Esophagus squamous epithelium (tissue), 5 donors: ENCODE measurements around the gene RASA3. TPM values are rescaled to one million over a fixed set of nuclear protein-coding genes. Genes with fewer than 3 reads are reported as not detected.
A peak's percentile ranks its signal among the peaks of the same experiment; 100 is the strongest.

Source experiments
- DNase-seq: peaks from one replicate; lab custom pipeline; 2025; lab: John Stamatoyannopoulos, UW
- H3K27ac ChIP-seq, 4 donors: fragments of 200-600 bp; sonication (generic); one replicate each; pipeline ENCODE4 v1.5.1; 2016 to 2019; ENCODE audit warnings: mild to moderate bottlenecking in 1 of 4
- H3K27me3 ChIP-seq, 4 donors: fragments of 200-600 bp; sonication (generic); 1 replicate in 3 of 4; 2 replicates in 1 of 4; pipeline versions ENCODE4 v1.5.1 to v1.6.0; 2017 to 2021; ENCODE audit warnings: antibody characterized with exemption in 1 of 4
- H3K36me3 ChIP-seq, 3 donors: fragments of 200-600 bp; sonication (generic); one replicate each; pipeline ENCODE4 v1.5.1; 2016 to 2019
- H3K4me1 ChIP-seq, 3 donors: fragments of 200-600 bp; sonication (generic); one replicate each; pipeline ENCODE4 v1.5.1; 2017 to 2019
- H3K4me3 ChIP-seq, 4 donors: fragments of 200-600 bp; sonication (generic); 1 replicate in 3 of 4; 2 replicates in 1 of 4; pipeline ENCODE4 v1.5.1; 2016 to 2019; ENCODE audit warnings: mild to moderate bottlenecking in 2 of 4, moderate library complexity in 1 of 4
- H3K9me3 ChIP-seq, 3 donors: fragments of 200-600 bp; sonication (generic); one replicate each; pipeline ENCODE4 v1.5.1; 2016 to 2019
- CTCF ChIP-seq, 6 experiments: fragments of 450-650 bp in 4 of 6; fragments of 200-600 bp in 2 of 6; sonication (generic) in 2 of 6; IDR thresholded peaks; one replicate each; pipeline ENCODE4 v1.5.1; 2016 to 2019; ENCODE audit warnings: antibody characterized with exemption in 6 of 6, mild to moderate bottlenecking in 4 of 6, moderate library complexity in 4 of 6
- POLR2A ChIP-seq, 4 donors: fragments of 450-650 bp; IDR thresholded peaks; one replicate each; pipeline ENCODE4 v1.6.1; 2017; ENCODE audit warnings: antibody characterized with exemption in 4 of 4, mild to moderate bottlenecking in 4 of 4, moderate library complexity in 3 of 4
- WGBS, 2 donors: methylation state at CpG; one replicate each; pipeline ENCODE4 v1.1.5; 2018; 5-methylcytosine and 5-hydroxymethylcytosine counted together
- intact Hi-C: fragments of 100-400 bp; cut with DNase I; formaldehyde crosslinking; loops from one replicate; pipeline ENCODE4 v1.15.0; 2022
- total RNA-seq, 4 donors: library from RNA; depleted of rRNA; stranded (reverse); fragments of >200 nt; gene quantifications; one replicate each; pipeline ENCODE4 v1.1.0, GENCODE V29; 2016
- donor health status: DM: yes; HTN: yes; CAD: no.

RASA3 gene
- total RNA-seq, 4 donors from 2014 or later, result 1.4 to 8.8 (median 3.1) TPM

GRCh38 chr13:114017028-114017630 lies 115.3 kb downstream of the RASA3 start:
- DNase-seq, result no peak
- no peak overlapping the region for H3K4me3 ChIP-seq

GRCh38 chr13:114016321-114017027 lies 115.9 kb downstream of the RASA3 start:
- H3K27ac ChIP-seq, result no peak overlapping the region
- H3K4me3 ChIP-seq, result no peak overlapping the region
- no peaks in the 10 kb centered on the region for H3K9me3 ChIP-seq
- no peak for DNase-seq
- peaks cover 0 to 17% (median 10%) of the 10 kb centered on the region in 3 donors for H3K4me1 ChIP-seq
- peaks cover 0 to 81% (median 5%) of the 10 kb centered on the region in 3 donors for H3K36me3 ChIP-seq
- peaks cover 0 to 8% (median 0%) of the 10 kb centered on the region in 4 donors for H3K27me3 ChIP-seq
- 90 to 92% methylated on average over 7 to 18 of the region's 30 CpGs for WGBS, 2 donors
- no peak for TF ChIP-seq POLR2A (IDR thresholded peaks at IDR 0.05)
- TF ChIP-seq CTCF (IDR thresholded peaks at IDR 0.05), result no peak
- intact Hi-C loops, result no loop called here

More at GRCh38 chr13:114017028-114017630, 115.3 kb downstream of the RASA3 start:
- intact Hi-C loops, result no loop called here
- 68 to 91% methylated on average over 7 to 10 of the region's 29 CpGs for WGBS, 2 donors
- H3K9me3 ChIP-seq, result no peaks in the 10 kb centered on the region
- no peak overlapping the region for H3K27ac ChIP-seq
- TF ChIP-seq CTCF (IDR thresholded peaks at IDR 0.05) (no peak), POLR2A (IDR thresholded peaks at IDR 0.05) (no peak)
- peaks cover 0 to 8% (median 0%) of the 10 kb centered on the region in 4 donors for H3K27me3 ChIP-seq
- H3K36me3 ChIP-seq, result peaks cover 0 to 81% (median 5%) of the 10 kb centered on the region in 3 donors
- H3K4me1 ChIP-seq, result peaks cover 0 to 17% (median 10%) of the 10 kb centered on the region in 3 donors

- H3K4me1 ChIP-seq, result peaks cover 0 to 17% (median 10%) of the 10 kb centered on the region in 3 donors
- 29 to 53% methylated on average over 3 to 10 of the region's 11 CpGs for WGBS, 2 donors
- peak overlapping the region in 1 of 4 donors; percentile 36 for H3K4me3 ChIP-seq
- peak overlapping the region in 2 of 4 donors; percentile 10 to 26 for H3K27ac ChIP-seq
- H3K9me3 ChIP-seq, result no peaks in the 10 kb centered on the region
- H3K36me3 ChIP-seq, result peaks cover 0 to 81% (median 5%) of the 10 kb centered on the region in 3 donors
- H3K27me3 ChIP-seq, result peaks cover 0 to 8% (median 0%) of the 10 kb centered on the region in 4 donors
- DNase-seq, result no peak
- no peak for TF ChIP-seq CTCF (IDR thresholded peaks at IDR 0.05)
- no peak for TF ChIP-seq POLR2A (IDR thresholded peaks at IDR 0.05)
- intact Hi-C loops, result no loop called here
These were observed 116.5 kb downstream of the RASA3 start for GRCh38 chr13:114015969-114016295.

- TF ChIP-seq POLR2A (IDR thresholded peaks at IDR 0.05), result no peak
- Histone ChIP-seq H3K4me1 (peaks cover 0 to 17% (median 10%) of the 10 kb centered on the region in 3 donors), H3K4me3 (peak overlapping the region in 2 of 4 donors; percentile 20 to 36), H3K27me3 (peaks cover 0 to 8% (median 0%) of the 10 kb centered on the region in 4 donors), H3K36me3 (peaks cover 0 to 81% (median 5%) of the 10 kb centered on the region in 3 donors), H3K27ac (peak overlapping the region in 3 of 4 donors; percentile 10 to 32 (median 26)), H3K9me3 (no peaks in the 10 kb centered on the region)
- intact Hi-C loops, result no loop called here
- no peak for DNase-seq
- WGBS, 2 donors, result 43 to 69% methylated on average over 9 to 13 of the region's 40 CpGs
These were observed 117.1 kb downstream of the RASA3 start for GRCh38 chr13:114015111-114015968.

- Histone ChIP-seq H3K27me3 (peaks cover 0 to 8% (median 0%) of the 10 kb centered on the region in 4 donors), H3K4me3 (no peak overlapping the region), H3K9me3 (no peaks in the 10 kb centered on the region), H3K27ac (no peak overlapping the region), H3K36me3 (peaks cover 0 to 85% (median 17%) of the 10 kb centered on the region in 3 donors), H3K4me1 (peaks cover 0 to 17% (median 10%) of the 10 kb centered on the region in 3 donors)
- no peak for DNase-seq
- WGBS, 2 donors, result 95% methylated on average over 8 to 14 of the region's 22 CpGs
- no peak for TF ChIP-seq POLR2A (IDR thresholded peaks at IDR 0.05)
- TF ChIP-seq CTCF (IDR thresholded peaks at IDR 0.05), result no peak
- intact Hi-C loops, result no loop called here
These were observed 118.3 kb downstream of the RASA3 start for GRCh38 chr13:114013952-114014629.
